HG02884 (cell line): ENCODE measurements around the gene RGS6.

Experiments used
- ATAC-seq: cut with Tn5 transposase; IDR thresholded peaks from one replicate; pipeline ENCODE4 v1.9.1; 2021; ENCODE audit warnings: mild to moderate bottlenecking, moderate library complexity; ENCODE audit not compliant: unreplicated experiment

The RGS6 gene

DNA sequence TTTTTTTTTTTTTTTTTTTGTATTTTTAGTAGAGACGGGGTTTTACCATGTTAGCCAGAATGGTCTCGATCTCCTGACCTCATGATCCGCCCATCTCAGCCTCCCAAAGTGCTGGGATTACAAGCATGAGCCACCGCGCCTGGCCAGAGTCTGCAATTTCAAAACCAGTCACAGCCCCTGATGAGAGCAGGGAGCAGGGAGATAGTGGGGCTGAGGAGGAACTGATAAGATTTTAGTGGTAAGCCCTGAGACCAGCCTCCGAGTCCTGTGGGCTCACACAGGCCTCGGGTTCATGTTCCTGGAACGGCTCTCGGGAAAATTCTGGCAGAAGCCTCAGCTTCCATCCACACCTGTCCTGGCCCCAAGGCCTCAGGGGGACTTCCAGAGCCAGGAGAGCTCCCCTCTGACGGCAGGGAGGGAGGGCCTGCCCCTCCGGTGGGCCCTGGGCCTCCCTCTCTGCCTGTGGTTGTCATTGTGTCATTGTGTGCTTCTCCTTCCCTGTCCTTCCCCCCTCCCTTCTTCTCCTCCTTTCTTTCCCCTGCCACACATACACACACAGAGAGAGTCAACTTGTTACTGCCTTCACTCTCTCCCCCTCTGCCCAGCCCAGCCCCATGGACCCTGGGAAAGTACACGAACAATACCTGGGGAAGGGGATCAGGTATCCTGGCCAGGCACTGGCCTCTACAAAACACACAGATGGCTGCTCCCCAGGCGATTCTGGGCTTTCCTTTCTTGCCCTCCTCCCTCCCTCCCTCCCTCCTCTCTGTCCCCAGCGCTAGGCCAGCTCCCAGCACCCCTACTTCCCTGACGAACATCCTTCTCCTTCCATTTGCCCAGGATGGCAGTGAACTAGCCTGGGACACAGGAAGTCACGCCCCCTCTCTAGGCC is 667.6 kb downstream of the RGS6 start:
- no peak for ATAC-seq

DNA sequence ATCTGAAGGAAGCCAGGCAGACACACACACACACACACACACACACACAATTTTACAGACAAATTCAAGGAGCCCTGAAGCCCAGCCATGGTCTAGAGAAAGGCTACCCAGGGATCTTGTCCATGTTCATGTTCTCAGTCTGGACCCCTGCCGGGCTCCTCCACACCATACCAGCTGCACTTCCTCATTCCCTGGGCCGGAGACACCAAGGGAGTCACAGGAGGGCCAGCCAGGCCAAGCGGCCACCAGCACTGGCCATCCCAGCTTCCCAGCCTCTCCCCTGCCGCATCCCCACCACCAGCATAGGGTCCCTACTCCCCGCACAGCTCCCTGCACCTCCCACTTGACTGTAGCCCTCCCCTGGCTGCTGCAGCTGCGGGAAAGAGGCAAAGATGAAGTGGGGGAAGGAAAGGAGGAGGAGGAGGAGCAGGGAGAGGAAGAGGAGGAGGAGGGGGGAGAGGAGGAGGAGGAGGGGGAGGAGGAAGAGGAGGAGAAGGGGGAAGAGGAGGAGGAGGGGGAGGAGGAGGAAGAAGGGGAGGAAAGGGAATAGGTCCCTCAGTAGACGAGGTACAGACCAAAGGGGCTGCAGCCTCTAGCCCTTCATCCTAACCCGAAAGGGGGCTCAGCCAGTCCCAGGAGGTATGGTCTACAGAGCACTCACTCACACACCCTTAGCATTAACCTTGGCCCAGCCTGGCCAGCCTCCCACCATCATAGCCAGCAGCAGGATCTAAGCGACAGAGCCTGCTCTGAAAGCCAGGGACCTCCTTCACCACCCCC is 668.5 kb downstream of the RGS6 start:
- no peak for ATAC-seq

DNA sequence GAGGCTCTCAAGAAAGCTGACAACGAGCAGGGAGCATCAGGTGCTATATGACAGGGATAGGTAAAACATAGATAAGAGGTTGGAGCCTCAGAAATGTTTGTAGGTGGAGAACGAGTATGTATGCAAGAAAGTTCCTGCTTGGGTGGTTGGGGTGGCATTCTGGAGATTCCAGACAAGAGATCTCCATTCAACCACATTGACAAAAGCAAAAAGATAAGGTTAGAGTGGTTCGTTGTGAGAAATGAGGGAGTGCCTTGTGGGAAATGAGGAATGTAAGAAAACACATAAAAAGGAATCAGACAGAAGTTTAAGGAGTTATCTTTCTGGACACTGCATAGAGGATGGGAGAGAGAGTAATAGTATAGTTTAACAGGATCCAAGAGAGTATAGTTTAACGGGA is 671.4 kb downstream of the RGS6 start:
- ATAC-seq: no peak

DNA sequence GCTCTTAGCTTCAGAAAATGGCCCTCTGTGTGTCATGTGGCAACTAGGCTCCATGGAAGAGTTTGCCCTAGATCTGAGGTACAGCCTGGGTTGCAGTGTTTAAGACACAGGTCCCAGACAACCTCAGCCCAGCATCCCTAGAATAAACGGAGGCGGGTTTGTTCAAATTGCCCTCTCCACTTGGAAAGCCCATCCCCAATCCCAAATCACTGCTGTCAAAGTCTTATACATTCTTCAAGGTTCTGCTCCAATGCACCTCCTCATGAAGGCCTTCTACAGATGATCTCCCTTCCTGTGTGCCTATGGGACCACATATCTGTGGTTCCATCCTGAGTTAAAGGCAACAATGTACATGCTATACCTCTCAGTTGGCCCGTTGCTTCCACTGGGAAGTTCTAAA is 671.9 kb downstream of the RGS6 start:
- ATAC-seq: no peak

DNA sequence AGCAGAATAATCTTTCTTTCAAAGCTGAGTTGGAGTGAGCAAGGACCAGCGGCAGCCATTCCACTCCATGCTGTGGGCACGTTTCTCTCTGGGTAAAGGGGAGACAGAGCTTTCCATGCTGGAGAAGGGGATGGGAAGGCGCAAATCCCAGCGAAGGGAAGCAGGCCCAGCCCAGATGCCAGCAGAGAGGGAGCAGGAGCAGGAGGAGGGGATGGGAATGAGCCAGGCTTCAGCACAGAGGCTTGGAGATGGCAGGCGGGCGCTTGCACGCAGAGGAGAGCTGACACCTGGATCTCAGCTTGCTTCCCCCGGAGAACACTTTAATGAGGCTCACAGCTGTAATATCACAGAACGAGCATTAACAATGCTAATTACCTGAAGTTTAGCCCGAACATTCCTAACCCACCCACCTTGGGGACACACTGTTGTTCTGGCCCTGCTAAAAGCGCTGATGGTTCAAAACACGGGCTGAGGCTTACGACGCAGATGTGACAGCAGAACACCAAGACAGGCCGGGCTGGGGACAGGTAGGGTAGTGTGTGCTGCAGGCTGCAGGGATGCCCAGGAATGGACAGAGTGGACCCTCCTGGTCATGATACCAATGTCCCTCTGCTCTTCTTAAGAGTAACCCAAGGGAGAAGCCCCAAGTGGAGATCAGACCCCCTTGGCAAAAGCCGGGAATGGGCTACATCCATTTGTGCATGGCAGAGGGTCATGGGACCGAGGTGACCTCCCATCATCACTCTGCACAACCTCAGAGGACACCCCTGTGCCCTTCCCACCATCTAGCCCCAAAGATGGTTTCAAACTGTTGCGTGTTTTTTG is 673.1 kb downstream of the RGS6 start:
- no peak for ATAC-seq

DNA sequence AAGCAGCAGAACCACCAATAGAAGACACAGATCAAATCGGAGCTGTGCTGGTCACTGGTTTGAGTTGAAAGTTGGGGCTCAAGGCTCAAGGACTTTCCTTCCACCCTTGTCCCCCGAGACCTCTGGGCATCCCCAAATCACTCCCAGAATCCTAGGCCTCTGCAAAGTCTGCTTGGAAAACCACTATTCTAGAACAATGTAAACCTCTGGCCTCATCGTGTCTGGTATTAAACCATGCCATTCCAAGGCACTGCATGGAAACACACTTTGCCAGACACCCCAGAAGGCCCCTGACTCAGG is 673.6 kb downstream of the RGS6 start:
- ATAC-seq: no peak

DNA sequence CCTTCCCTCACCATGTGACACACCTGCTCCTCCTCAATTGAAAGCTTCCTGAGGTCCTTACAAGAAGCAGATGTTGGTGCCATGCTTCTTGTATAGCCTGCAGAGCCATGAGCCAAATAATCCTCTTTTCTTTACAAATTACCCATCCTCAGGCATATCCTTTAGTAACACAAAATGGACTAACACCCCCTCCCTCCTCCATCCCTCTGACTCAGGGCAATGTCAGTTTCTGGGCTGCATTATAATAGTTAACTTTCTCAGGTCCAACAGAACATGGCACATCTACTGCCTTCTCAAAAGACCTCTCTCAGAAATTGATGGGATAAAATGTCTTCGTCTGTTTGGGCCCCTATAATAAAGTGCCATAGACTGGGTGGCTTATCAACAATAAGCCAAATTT is 674.6 kb downstream of the RGS6 start:
- ATAC-seq: no peak

DNA sequence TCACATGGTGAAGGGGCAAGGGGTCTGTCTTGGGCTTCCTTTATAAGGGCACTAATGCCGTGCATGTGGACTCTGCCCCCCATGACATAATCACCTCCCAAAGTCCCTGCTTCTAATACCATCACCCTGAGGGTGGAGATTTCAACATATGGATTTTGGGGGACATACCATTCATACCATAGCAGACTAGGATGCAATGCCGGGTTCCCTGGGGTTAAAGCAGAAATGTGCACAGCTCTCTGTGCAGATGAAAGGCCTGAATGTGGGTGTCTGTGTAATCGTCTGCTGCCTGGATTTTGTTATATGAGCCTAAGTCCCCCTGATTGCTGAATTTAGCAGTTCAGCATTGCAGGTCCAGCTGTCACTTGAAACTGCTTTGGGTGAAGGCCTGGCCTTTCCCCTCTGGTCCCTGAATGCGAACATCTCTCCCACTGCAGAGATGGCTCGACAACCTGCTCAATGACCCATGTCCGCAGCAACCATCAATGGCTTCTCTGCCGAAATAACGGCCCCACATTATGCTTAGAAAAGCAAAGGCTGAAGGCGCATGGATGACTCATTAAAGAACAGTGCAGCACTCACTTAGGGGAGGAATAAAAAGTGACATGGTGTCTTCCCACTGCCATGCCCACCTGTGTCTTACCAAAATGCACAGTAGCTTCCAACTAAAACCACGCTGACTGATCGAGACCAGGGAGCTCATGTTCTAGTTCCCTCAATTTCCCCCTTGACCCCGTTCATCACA is 675.3 kb downstream of the RGS6 start:
- ATAC-seq: no peak

DNA sequence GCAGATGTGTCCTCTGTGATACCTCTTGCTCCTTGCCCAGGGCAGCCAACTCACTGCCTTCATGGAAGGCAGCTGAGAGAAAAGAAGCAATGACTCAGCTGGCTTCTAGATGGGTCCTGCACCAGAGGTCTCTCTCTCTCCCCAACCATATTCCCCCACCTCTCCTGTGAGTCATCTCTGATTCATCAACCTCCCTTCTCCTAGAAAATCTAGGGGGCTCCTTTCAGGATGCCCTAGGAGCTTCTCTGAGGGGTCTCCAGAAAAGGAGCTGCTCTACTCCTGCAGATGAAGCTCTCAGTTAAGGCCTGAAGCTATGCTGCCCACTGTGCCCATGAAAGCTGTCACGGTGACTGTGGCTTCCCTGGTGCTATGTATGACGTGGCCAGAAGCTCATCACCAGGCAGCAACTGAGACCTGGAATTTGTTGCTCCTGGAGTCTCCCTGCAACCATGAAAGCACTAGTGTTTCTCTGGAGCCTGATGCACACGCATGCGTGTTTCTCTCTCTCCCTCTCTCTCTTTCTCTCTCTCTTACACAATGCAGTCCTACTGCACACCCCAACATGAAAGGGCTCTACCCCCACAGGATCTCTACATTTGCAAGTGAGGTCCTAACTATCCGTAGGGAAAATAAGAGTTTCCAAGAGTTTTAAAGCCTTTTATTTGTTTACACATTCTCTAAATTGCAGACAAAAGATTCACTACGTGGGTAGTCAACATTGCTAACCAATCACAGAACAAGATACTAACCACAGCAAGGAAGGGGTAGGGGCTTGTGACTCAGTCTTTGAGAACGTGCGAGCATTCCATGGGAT is 676.4 kb downstream of the RGS6 start:
- ATAC-seq: no peak

DNA sequence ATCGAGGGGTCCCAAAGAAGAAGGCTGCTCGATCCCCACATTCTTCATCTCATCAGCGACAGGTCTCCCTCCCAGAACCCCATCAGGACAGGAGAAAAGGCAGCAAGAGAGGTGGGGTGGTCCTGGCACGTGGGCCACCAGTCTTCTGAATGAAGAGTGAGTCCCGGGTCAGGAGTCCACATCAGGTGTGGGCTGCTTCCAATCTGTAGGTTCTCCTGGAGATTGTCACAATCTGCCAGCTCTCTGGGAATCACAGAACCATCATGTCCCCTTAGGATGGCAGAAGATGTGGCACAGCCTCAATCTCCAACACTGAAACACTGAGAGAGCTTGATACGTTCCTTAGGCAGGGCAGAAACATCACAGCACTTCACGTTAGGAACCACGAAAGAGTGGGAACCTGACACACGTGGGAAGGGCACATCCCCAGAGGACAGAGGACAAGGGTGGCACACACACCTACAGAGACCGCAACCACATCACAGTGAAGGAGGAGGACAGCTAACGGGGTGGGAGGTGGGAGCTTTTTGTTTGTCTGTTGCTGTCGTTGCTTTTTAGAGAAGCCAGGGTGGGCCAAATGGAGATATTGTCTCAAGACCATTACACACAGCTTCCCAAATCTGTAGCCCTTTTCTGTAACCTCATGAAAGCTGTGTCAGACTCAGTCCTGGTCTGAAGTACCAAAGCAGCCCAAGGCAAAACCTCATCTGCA is 677.1 kb downstream of the RGS6 start:
- no peak for ATAC-seq

DNA sequence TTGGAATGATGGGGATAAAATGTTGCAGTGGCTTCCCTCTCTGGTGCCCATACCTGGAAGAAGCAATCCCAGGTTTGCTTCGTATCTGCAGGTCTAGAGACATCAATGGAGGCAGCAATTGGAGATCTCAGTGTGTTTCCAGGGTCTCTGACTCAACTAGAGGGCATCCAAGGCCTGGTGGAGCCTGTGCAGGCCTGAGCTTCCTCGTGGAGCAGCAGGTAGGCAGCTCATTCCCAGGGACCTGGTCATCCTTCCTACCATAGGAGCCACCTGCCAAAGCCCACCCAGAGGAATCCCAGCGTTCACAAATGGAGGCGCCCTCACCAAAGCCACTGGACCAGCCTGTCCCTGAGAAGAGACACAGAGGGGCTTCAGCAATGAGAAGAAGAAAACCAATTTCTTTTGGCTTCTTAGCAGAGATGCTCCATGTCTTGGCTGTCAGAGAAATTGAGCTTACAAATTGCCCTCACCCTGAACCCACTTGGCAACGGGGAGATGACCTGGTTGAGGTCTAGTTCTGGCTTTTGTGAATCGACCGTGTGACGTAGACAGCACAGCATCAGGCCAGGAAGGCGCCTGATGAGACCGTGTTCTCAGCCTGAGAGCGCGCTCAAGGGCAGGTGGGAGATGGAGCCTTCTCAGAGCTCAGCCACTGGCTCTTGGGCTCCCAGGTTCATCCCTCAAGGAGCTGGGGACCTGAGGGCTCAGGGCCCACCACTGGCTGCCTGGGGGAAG is 678.0 kb downstream of the RGS6 start:
- ATAC-seq: no peak

DNA sequence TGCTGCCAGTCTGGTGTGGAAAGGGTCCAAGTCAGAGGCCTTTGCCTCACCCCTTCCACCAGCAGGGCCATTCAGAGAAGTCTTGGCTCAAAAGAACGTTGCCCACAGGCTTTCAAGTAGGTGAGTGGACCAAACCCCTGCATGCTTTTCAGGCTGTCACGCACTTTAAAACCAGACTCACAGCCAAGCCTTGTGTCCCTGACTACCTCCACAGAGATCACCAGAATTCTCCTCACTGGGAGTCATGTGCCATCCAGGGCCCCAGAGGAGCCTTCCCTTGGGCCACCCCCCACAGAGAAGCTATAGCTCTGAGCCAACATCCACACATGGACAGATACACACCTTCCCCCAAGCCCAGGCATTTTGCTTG is 678.6 kb downstream of the RGS6 start:
- no peak for ATAC-seq

DNA sequence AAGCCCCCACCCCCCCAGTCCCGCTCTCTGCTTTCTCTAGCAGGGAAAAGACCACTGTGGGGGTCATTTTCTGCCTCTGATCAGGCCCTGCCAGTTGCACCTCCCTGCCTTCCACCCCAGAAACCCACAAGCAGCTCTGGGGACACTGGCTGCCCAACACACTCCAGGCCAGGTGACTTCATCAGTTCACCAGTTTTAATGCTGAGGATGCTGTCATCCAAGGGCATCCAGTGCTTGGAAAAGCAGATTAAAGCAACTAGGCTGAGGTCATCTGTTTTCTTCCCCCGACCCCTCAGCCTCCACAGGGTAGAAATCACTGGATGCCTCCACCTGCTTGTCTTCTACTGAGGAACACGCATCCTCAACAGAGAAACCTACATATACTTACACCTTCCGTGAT is 679.3 kb downstream of the RGS6 start:
- ATAC-seq: no peak

DNA sequence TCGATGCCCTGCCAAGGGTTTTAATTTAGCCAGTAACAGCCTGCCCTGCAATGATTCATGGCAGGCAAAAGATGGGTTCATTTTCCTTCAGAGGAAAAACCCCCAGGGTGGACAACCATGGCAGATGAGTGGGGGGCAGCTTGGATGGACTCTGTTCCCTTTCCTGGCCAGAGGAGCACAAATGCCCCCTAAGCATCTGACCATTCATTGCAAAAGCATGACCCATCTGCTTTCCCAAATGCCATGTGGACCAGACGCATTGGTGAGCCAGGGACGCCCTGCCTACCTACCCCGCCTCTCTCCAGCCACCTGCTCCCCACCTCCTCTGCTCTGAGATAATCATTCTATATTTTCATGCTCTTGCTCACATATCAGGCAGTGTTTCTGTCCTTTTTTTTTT is 679.8 kb downstream of the RGS6 start:
- ATAC-seq: no peak

DNA sequence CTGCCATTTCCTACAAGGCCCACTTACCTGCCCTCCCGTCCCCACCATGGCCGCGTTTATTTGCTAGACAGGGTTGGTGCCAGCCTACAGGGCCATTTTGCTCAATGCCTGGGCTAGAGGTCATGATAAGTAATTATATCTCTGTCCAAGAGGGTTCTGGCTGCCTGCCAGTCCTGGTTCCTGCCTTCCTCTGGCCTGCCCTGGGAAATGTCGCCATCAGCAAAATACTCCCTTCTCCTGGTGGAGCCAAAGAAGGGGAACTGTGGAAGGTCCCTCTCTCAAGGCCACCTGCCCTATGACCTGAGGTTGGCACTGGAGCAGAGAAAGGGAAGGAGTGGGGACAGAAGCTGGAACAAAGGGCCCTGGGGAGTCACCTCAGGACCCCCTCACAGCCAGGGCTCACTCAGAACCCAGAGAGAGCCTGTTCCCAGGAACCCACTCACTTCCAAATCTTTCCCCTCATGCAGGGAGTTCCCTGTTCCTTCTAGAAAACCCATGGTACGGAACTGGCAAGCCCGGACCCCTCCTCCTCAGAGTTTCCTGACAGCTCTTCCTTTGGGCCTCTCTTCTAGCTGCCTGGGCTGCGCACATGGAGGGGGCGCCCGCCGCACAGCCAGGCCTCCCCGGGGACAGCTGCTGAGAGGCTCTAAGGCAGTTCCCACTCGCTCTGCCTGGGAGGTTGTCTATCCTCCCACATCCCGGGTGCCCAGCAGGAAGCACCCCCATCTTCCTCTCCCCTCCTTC is 681.2 kb downstream of the RGS6 start:
- ATAC-seq: no peak

DNA sequence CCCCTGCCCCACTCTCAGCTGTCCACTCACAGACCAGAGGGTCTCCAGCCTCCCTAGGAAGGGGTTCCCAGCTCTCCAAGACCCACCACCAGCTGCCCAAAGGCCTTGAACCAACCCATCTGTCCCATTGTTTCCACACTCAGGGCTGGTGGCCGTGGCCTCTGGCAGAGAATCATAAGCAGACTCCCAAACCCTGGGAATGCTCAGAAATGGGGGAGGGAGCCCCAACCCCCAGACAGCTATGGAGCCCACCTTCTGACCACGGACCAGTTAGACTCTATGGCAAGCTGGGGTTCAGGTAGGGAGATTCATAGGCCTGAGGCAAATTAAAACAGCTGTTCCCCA is 681.7 kb downstream of the RGS6 start:
- ATAC-seq: no peak

DNA sequence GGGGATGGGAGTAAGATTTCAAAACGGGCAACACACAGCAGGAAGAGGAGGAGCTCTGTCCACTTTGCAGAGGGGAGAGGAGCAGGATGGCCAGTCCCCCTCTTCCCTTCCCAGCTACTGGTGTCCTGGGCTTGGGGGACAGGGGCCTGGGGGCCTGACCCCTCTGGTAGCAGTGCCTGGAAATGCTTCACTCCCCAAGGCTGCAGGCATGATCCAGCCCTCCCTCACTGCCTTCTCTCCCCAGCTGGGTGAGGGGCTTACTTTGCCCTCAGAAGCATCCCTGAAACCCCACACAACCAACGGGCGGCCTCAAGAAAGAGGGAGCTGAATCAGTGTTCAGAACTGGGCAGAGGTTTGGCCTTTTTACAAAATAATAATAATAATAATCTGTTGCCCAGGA is 682.1 kb downstream of the RGS6 start:
- no peak for ATAC-seq

DNA sequence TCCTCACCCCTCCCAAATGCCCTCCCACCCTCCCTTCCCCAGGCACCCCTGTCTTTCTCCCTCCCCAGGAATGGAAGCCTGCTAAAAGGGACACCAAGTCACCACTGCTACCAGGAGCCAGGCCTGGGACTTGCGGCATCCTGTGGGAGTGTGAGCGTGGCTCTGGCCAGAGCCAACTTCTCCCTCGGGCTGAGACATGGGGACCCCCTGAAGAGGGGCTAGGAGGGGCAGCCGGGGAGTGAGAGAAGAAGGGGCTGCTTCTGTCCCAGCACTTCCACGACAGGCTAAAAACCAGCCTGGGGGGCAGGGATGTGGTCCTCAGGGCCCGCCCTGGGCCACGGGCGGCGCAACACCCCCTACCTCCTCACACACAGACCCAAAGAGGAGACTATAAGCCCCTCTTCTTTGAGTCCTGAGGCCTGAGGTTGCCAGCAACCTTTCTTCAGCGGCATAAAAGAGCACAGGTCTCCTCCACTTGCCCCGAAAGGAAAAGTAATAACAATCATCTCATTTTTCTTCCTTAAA is 682.7 kb downstream of the RGS6 start:
- no peak for ATAC-seq
